Measurements from ENCODE around the gene SLC1A4.

The SLC1A4 gene

DNA sequence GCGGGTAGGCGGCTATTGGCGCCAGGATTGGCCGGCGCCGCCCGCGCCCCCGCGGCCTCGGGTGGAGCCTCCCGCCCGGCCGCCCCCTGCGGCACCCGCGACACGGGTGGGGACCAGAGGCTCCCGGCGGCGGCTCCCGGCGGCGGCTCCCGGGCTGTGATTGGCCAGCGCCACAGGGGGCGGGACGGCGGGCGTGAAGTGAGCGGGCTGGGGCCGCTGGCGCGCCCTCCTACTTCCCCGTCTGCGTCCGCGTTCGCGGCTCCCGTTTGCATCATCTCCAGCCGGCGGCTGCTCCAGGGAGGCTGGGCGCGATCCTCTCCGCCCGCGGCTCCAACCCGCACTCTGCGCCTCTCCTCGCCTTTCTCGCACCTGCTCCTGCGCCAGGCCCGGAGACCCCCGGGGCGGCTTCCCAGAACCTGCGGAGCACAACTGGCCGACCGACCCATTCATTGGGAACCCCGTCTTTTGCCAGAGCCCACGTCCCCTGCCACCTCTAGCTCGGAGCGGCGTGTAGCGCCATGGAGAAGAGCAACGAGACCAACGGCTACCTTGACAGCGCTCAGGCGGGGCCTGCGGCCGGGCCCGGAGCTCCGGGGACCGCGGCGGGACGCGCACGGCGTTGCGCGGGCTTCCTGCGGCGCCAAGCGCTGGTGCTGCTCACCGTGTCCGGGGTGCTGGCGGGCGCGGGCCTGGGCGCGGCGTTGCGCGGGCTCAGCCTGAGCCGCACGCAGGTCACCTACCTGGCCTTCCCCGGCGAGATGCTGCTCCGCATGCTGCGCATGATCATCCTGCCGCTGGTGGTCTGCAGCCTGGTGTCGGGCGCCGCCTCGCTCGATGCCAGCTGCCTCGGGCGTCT is at the start of gene SLC1A4:
Gene SLC1A4 (plus strand): TSS at position 274 of the 856 bp plus-strand sequence. CDS start 245 bp downstream, at position 519.
- peak; percentile 82 to 91 for DNase-seq (ENCODE audit: low read depth in 2 of 2)
- TF ChIP-seq, protein P1, sequence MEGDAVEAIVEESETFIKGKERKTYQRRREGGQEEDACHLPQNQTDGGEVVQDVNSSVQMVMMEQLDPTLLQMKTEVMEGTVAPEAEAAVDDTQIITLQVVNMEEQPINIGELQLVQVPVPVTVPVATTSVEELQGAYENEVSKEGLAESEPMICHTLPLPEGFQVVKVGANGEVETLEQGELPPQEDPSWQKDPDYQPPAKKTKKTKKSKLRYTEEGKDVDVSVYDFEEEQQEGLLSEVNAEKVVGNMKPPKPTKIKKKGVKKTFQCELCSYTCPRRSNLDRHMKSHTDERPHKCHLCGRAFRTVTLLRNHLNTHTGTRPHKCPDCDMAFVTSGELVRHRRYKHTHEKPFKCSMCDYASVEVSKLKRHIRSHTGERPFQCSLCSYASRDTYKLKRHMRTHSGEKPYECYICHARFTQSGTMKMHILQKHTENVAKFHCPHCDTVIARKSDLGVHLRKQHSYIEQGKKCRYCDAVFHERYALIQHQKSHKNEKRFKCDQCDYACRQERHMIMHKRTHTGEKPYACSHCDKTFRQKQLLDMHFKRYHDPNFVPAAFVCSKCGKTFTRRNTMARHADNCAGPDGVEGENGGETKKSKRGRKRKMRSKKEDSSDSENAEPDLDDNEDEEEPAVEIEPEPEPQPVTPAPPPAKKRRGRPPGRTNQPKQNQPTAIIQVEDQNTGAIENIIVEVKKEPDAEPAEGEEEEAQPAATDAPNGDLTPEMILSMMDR (IDR thresholded peaks at IDR 0.05; ENCODE audit: low read depth, low read length), result no peak
- peak within 1 kb of the TSS; percentile 71 to 82 for H3K4me3 ChIP-seq (replicated peaks in 1 of 2; ENCODE audit: low read depth in 2 of 2, low read length in 2 of 2)

DNA sequence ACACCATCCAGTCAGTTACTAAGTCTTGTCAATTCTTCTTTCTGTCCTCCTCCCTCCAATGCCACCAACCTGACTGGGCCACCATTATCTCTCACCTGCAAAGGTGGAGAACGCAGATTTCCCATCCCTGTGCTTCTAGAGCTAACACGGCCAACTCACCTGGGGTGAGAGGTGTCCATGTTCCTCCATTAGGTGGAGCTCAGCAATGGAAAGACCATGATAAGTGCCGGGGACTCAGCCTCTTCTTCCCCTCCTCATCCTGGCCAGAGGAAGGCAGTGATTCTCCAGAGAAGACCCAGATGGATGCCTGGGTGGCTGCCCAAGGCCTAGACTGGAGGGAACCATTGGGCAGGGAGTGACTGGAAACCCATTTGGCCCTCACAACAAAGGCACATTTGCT is 48.1 kb upstream of the SLC1A4 start:
- TF ChIP-seq, protein P1 (IDR thresholded peaks at IDR 0.05; ENCODE audit: low read depth, low read length), result no peak
- no peak overlapping the region for H3K4me3 ChIP-seq (replicated peaks in 1 of 2; ENCODE audit: low read depth in 2 of 2, low read length in 2 of 2)

DNA sequence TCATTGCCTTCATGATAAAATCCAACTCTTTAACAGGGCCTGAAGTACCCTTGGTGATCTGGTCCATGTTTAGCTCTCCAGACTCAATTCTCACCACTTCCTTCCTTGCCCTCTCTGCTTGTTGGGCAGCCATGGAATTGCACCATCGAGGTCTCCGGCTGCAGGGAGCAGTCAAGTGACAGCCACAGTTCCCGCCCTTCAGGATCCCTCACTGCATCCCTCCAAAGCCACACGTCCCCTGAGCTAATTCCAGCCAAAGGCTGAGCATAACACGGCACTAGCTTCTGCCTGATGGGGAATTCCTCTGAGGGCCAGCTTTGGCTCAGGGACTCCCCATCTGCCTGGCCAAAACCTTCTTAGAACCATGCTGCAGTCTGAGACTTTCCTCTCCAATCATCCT is 47.4 kb upstream of the SLC1A4 start:
- no peak overlapping the region for H3K4me3 ChIP-seq (replicated peaks in 1 of 2; ENCODE audit: low read depth in 2 of 2, low read length in 2 of 2)
- DNase-seq (ENCODE audit: low read depth in 2 of 2), result no peak
- TF ChIP-seq, protein P1 (IDR thresholded peaks at IDR 0.05; ENCODE audit: low read depth, low read length), result no peak

More for the DNA sequence above, 48.1 kb upstream of the SLC1A4 start:
- DNase-seq (ENCODE audit: low read depth in 2 of 2), result no peak

DNA sequence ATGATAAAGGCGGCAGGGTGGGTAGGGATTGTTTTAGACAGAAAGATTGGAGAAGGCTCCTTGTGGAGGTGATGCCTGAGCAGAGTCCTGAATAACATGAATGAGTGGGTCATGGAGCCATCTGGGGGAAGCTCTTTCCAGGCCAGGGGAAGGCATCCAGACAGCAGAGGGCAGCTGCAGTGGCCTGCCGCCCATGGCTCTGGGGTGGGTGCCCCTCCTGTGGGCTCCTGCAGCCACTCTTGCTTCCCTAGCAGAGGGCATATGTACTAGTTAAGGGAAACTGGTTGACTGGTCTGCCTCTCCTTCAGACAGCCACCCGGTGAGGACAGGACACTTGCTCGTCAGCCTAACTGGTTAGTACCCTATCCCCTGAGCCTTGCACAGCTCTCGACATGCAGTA is 46.5 kb upstream of the SLC1A4 start:
- H3K4me3 ChIP-seq (replicated peaks in 1 of 2; ENCODE audit: low read depth in 2 of 2, low read length in 2 of 2), result no peak overlapping the region
- TF ChIP-seq, protein P1 (IDR thresholded peaks at IDR 0.05; ENCODE audit: low read depth, low read length), result no peak

GRCh38 chr2:64943387-64944150 is 45.6 kb upstream of the SLC1A4 start:
- H3K4me3 ChIP-seq (replicated peaks in 1 of 2; ENCODE audit: low read depth in 2 of 2, low read length in 2 of 2), result no peak overlapping the region
- TF ChIP-seq, protein P1 (IDR thresholded peaks at IDR 0.05; ENCODE audit: low read depth, low read length), result no peak
- peak in 1 of 2 donors; percentile 62 for DNase-seq (ENCODE audit: low read depth in 2 of 2)

More for the DNA sequence above, 46.5 kb upstream of the SLC1A4 start:
- no peak for DNase-seq (ENCODE audit: low read depth in 2 of 2)

GRCh38 chr2:64944484-64944883 is 44.7 kb upstream of the SLC1A4 start:
- TF ChIP-seq, protein P1 (IDR thresholded peaks at IDR 0.05; ENCODE audit: low read depth, low read length), result no peak

More at GRCh38 chr2:64944484-64944883, 44.7 kb upstream of the SLC1A4 start:
- DNase-seq (ENCODE audit: low read depth in 2 of 2), result no peak
- no peak overlapping the region for H3K4me3 ChIP-seq (replicated peaks in 1 of 2; ENCODE audit: low read depth in 2 of 2, low read length in 2 of 2)

Measured in cardiac fibroblast (primary cell).